Activated CD4-positive, alpha-beta T cell treated with anti-CD3 and anti-CD28 coated beads for 24 hours (primary cell): Measurements from ENCODE around the gene MMP15.

Experiments
- DNase-seq, 2 donors: peaks; one replicate each; pipeline ENCODE4 v3.0.0-alpha.2; 2020; ENCODE audit warnings: low read depth in 2 of 2

Gene MMP15

GRCh38 chr16:58019866-58020538, 5.6 kb upstream of the MMP15 start:
- DNase-seq = no peak

DNA sequence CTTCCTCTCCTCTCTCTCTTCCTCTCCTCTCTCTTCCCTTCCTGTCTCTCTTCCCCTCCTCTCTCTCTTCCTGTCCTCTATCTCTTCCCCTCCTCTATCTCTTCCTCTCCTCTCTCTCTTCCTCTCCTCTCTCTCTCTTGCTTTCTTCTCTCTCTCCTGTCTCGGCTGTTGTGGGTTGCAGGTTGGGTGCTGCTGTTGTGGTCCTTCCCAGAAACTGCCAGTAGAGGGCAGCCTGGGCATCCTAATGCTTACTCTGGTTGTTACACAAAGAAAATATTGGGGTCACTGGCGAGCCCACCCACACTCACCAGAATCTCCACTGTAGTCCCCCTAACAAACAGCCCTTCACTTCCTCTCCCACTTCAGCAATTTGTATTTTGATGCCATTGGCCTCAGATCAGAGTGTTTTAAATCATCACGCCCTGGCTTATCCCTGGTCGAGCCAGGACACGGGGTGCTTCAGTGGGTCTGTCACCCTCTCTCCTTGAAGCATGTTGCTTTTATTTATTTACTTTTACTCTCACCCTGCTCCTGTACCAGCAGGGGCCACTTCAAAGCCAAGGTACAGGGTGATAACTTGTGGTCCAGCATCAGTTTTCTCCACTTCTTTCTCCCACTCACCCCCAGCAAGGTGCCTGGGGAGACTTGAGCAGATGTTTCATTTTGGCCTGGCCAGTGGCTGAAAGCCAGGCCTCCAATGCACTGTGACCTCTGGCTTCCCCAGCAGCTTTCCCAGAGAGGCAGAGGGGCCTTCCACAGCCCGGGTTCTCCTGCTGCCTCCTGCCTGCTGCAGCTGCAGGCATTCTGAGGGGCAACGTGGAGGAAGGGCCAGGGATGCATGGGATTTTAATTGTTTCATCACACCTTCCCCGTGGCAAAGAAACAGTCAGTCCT, 4.7 kb upstream of the MMP15 start:
- DNase-seq = no peak

DNA sequence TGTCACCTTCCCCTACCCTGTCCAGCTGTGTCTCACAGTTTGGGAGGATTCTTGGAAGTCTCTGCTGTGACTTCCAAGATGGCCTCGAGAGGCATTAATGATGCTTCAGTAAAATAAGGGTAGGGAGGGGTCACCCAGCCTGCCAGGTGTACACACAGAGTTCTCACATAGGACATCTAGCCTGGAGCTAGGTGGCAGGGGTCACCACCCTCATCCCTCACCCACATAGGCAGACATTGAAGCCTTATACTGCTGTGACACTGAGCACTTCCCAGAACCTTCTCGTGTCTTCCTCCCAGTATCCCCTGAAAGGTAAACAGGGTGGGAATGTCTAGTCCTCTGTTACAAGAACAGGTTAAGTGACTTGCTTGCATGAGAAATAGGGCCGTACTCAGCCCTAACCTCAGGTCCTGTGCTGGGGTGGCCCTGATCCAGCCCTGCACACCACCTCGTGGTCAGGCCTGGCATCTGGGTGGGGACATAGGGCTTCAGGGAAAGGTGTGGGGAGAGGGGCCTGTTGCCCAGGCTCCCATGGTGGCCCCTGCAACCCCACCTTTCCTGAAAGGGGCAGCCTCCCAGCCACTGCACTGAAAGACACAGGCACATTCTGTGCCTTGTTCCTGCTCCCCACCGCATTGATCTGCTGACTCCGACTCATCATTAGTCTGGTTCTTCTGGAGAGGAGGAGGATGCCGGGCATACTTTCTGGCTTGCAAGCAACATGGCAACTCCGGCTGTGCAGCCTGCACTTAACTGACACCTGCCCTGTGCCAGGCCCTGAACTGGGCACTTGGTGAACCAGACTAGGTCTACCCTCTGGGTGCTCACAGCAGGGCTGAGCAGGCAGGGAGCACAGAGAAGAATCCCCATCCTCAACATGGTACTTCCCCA, 3.6 kb upstream of the MMP15 start:
- no peak for DNase-seq

DNA sequence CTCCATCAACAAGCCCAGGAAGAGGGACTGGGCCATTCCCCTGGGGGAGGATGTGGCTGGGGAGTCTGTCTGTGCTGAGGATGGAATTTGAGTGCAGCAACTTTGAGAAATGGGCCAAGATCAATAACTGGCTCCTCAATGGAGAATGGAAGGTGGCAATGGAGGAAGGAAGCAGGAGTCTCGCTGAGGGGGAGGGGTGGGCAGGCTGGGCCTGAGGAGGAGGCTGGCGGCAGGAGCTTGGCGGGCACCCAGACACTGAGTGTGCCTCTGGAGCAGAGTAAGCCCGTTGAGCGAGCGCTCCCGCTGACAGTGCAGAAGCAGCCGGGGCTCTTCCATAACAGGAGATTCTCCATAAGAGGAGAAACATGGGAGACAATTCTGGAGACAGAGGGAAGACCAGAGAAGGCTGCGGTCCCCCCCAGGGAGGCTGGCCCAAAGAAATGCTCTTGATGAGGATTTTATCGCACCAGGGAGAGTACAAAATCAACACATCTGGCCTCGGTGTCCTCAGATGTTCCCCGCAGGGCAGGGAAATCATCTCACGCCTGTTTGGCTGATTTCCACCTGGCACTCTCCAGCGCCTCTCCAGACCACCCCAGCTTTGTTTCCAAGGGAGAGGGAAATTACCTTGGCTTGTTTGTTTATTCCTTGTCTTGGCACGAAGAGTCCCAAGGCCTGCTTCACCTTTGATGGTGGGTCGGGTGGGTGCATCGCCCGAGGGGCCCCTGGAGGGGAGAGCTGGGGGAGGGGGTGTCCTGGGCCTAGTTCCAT, 2.8 kb upstream of the MMP15 start:
- no peak for DNase-seq

DNA sequence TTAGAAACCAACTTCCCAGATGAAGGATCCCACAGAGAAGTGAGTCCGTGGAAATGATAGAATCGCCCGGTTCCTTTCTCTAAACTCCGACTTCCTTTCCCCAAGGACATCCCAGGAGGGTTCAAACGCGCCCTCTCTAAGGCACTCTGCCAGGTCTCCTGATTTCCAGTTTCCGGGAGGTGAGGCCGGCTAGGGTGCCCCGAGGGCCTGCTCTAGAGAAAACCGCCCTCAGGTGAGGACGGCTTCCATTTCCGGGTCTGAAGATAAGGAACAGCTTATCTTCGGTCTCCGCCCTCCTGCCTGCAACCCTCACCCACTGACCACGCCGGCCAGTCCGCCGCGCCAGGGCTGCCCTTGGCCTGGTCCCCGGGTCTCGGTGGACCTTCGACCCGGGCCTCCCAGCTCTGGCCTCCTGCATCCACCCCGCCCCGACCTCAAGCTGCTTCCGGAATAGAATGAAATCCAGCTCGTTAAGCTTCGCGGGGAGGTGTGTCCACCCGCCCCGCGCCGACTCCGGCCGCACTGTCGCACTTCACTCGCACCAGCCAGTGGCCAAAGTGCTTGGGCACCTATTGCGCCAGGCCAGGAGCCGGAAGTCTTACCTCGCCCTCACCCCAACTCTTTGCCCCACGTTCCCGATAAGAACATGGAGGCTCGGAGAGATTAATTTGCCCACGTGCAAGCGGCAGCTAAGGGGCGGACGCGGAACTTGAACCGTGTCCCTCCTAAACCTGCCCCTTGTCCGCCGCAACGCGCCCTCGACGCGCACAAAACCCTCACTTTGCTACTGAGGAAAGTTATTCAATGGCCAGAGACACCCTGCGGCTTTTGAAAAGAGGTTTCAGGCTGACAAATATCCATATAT, 836 bp upstream of the MMP15 start:
- DNase-seq = no peak

DNA sequence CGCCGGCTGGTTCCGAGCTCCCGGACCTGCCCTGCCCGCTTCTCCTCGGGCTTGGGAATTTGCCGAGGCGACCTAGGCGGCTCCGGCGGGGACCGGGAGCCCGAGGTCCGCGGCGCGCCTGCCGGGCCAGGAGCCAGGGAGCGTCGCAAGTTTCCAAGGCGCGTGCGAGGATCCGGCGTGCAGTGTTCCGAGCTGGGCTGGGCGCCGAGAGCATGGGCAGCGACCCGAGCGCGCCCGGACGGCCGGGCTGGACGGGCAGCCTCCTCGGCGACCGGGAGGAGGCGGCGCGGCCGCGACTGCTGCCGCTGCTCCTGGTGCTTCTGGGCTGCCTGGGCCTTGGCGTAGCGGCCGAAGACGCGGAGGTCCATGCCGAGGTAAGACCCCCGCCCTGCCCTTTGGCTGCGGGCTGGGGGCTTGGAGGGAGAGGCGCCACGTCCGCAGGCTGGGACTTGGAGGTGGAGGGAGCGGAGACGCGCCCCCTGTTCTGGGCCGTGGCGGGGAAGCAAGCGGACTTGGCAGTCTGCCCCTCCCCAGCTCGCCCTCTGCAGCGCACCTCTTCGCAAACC, 668 bp downstream of the MMP15 start:
- no peak for DNase-seq

DNA sequence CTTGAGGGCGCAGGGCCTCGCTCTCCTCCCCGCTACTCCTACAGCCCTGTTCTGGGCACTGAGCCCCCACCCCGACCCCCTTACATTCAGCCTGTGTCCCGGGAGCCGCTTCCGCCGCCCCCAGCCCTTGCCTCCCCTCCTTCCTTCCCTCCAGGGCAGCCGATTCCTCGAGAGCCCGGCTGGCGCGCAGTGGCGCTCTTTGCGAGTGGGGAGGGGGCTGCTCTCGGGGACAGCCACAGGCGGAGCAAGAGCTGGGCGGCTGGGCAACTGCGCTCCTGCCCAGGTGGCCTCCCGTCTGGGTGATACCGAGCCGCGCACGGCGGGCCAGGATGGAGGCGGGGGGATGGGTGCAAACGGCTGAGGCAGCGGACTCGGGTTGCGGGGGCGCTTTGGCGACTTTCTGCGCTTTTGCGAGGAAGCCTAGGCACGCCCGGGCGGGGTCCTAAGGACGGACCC, 1.2 kb downstream of the MMP15 start:
- DNase-seq = no peak

DNA sequence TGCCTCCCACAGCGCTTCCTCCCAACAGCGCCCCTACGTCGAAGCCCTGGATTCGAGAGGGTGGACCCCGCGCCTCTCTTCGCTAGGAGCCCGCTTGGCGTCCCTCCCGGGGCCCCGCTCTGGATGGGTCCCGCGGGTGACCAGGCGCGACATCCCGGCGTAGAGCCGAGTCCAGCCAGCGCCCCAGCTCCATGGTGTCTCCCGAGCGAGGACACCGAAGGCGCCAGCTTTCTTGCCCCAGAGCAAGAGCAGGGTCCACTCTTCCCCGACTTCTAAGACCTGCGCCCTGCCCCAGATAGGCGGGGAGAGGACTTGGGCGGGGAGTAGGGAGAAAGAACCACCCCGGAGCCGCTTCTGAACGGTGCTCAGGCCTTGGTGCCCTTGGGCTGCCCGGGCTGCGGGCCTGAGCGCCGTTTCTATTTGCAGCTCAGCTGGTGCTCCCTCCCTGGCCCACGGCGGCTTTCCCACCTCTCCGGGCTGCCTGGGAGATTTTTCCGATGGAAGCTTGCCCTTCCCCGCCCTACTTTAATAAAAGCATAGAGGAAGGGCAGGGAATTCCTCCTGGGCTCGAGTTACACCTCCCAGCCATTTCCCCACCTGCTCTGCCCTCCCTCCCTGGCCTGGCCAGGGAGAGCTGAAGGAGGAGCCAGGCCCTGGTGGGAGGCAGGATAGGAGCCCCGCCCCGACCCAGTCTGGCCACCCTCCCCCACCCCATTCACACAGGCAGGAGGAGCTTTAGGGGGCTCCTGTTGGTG, 1.8 kb downstream of the MMP15 start:
- no peak for DNase-seq

GRCh38 chr16:58027916-58028455, 2.4 kb downstream of the MMP15 start:
- no peak for DNase-seq

GRCh38 chr16:58028541-58029070, 3.1 kb downstream of the MMP15 start:
- DNase-seq = no peak

GRCh38 chr16:58029410-58029809, 3.9 kb downstream of the MMP15 start:
- no peak for DNase-seq

DNA sequence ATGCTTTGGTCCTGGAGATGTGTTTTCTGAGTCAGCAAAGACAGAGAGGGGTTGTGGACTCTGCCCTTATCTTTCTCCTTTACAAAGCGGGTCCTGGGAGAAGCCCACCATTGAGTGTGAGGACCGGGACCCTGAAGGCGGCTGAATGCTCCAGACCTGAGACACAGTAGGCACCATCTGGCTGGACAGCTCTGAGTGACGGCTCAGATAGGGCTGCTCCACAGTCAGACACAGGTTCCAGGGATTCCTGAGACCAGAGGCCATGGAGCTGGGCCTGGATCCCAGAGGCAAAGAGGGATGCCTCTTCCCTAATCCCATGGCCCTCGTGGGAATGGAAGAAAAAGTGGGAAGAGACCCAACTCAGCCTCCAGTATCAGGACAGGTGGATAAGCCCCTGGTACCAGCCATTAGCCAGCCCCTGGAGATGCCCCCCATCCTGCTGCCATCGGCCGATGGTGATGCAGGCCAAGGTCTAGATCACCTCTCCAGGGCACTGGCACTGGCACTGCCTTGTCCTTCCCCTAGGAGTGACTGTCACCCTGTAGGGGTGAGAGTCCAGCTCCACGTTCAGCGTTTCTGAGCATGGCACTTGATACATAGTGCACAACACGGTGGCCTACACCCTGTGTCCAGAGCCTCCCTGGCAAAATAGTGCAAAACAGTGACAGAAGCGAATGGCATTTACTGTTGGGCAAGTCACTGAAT, 4.7 kb downstream of the MMP15 start:
- DNase-seq = no peak

DNA sequence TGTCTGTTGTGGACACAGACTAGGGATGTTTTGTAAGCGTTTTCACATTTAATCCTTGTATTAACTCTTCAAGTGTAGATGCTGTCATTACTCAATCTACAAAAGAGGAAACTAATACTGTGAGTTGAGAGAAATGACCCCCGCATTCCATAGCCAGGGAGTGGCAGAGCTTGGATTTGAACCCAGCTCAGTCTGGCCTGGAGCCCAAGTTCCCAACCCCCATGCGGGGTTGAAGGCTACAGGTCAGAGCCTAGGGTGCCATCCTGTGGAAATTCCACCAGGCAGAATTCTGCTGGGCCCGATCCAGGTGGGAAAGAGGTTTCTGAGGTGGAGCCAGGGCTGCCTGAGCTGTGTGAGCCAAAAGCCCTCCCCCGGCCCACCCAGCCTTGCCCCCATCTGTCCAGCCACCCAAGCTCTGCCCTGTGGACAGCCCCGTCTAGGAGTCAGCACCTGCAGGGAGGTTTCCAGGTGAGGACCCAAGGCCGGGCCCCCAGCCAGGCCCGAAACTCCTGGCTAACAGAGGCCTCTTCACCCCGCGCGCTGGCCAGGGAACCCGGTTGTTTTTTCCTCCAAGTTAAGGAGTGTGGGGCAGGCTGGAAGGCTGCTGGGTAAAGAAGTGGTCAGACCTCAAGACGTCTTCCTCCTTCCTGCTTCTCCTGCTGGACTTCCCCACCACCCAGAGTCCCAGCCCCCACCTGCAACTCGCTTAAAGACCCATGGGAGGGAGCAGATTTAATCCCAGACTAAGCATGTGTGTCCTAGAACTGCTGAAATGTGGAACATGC, 5.7 kb downstream of the MMP15 start:
- no peak for DNase-seq

DNA sequence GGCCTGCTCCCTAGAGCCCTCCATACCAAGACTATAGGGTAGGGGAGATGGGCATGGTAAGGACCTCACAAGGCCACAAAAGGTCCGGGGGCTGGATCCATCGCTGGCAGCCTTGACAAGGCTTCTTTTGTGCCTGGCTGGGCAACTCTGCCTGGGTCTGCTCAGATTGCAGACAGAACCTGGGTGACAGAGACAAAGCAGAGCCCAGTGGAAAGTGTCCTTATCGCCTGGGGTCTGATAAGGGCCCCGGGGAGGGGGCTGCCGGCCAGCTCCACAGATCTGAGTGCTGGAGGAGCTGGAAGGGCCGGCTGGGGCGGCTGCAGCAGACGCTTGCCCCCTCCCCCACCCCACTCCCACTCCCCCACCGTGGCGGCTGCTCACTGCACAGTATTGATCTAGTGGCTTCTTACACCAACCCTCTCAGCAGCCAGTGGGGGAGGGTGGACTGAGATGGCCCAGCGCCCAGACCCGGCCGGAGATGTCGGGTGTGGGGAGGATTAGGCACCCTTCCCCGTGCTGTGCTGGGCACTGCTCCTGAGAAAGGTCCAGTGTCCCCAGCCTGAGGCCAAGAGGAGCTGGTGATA, 7.2 kb downstream of the MMP15 start:
- no peak for DNase-seq

DNA sequence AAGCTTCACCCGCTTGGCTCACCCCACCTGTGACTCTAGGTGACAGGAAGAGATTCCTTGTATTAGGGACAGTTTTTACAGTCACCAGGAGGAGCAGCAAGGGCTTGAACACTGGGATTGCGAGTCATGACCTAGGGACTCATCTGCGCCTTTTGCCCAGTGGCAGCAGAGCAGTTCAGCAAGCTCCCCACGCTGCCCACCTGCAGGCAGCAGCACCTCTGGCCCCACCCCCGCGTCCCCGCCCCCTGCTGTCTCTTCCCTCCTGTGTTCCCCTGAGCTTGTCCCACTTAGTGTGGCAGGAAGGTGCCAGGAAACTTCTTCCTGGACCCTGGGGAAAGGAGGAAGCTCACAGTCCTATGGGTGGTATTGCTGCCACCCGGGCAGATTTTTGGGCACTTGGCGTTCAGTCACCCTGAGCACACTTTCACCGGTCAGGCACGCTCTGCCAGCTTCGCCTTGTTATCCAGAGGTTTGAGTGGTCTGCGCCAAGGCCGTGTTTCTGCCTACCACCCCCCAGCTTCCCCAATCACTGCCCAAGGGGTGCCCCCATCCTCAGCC, 8.7 kb downstream of the MMP15 start:
- DNase-seq = no peak

- DNase-seq = no peak
These were observed 9.2 kb downstream of the MMP15 start for GRCh38 chr16:58034774-58035173.
